ENCODE data around the gene RTL3.

Gene RTL3

GRCh38 chrX:78624962-78625909 lies 33.9 kb downstream of the RTL3 start:
- no peak for DNase-seq
- TF ChIP-seq, protein P1, sequence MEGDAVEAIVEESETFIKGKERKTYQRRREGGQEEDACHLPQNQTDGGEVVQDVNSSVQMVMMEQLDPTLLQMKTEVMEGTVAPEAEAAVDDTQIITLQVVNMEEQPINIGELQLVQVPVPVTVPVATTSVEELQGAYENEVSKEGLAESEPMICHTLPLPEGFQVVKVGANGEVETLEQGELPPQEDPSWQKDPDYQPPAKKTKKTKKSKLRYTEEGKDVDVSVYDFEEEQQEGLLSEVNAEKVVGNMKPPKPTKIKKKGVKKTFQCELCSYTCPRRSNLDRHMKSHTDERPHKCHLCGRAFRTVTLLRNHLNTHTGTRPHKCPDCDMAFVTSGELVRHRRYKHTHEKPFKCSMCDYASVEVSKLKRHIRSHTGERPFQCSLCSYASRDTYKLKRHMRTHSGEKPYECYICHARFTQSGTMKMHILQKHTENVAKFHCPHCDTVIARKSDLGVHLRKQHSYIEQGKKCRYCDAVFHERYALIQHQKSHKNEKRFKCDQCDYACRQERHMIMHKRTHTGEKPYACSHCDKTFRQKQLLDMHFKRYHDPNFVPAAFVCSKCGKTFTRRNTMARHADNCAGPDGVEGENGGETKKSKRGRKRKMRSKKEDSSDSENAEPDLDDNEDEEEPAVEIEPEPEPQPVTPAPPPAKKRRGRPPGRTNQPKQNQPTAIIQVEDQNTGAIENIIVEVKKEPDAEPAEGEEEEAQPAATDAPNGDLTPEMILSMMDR (IDR thresholded peaks at IDR 0.05) = no peak
- Mint-ChIP-seq H3K27ac (no peak overlapping the region), H3K9me3 (peaks cover 4% of the 10 kb centered on the region), H3K4me1 (no peaks in the 10 kb centered on the region), H3K36me3 (ENCODE audit: low read depth) (no peaks in the 10 kb centered on the region), H3K4me3 (no peak overlapping the region), H3K27me3 (ENCODE audit: low read depth, poor library complexity) (no peaks in the 10 kb centered on the region)

GRCh38 chrX:78624426-78624825 lies 34.7 kb downstream of the RTL3 start:
- TF ChIP-seq, protein P1 (IDR thresholded peaks at IDR 0.05) = no peak
- no peak overlapping the region for H3K27ac Mint-ChIP-seq
- peaks cover 4% of the 10 kb centered on the region for H3K9me3 Mint-ChIP-seq
- H3K27me3 Mint-ChIP-seq (ENCODE audit: low read depth, poor library complexity) = no peaks in the 10 kb centered on the region
- H3K4me3 Mint-ChIP-seq = no peak overlapping the region
- no peaks in the 10 kb centered on the region for H3K4me1 Mint-ChIP-seq
- no peak for DNase-seq
- H3K36me3 Mint-ChIP-seq (ENCODE audit: low read depth) = no peaks in the 10 kb centered on the region

DNA sequence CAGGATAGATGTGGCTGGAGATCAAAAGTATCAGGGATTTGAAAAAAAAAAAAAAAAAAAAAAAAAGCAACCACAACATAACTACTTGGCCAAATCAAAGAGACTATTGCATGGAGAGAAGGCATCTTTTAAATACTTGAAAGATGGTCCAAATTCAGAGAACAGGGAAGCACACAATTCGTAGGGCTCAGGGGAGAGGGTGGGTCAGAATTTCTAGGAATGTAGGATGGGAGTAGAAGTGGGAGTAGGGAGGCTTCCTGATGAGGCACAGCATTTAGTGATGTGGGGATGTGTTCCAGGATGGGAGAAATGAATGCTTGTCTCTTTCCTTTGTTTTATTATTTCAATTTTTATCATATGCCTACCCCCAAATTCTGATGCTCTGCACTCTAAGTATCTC lies 36.3 kb downstream of the RTL3 start:
- DNase-seq = no peak
- H3K27ac Mint-ChIP-seq = no peak overlapping the region
- TF ChIP-seq, protein P1 (IDR thresholded peaks at IDR 0.05) = no peak
- no peaks in the 10 kb centered on the region for H3K36me3 Mint-ChIP-seq (ENCODE audit: low read depth)
- H3K9me3 Mint-ChIP-seq = peaks cover 13% of the 10 kb centered on the region
- H3K4me3 Mint-ChIP-seq = no peak overlapping the region
- no peaks in the 10 kb centered on the region for H3K4me1 Mint-ChIP-seq
- no peaks in the 10 kb centered on the region for H3K27me3 Mint-ChIP-seq (ENCODE audit: low read depth, poor library complexity)

DNA sequence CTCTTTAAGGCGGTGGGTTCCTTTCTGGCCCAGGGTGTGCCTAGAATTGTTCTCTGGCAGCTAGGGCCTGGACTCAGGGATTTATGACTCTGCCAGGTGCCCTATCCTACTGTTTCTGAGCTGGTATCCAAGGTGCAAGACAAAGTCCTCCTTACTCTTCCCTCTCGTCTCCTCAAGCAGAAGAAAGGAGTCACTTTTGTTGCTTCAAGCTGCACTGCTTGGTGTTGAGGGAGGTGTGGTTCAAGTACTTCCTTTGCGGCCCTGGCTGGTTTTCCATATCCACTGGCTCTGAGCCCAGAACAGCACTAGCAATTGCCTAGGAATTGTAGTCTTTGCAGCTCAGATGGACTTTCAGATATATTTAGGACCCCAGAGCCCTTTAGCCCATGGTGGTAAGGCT lies 39.3 kb downstream of the RTL3 start:
- Mint-ChIP-seq H3K27me3 (ENCODE audit: low read depth, poor library complexity) (no peaks in the 10 kb centered on the region), H3K4me3 (no peak overlapping the region), H3K36me3 (ENCODE audit: low read depth) (no peaks in the 10 kb centered on the region), H3K4me1 (no peaks in the 10 kb centered on the region), H3K9me3 (peaks cover 16% of the 10 kb centered on the region), H3K27ac (no peak overlapping the region)
- no peak for DNase-seq
- TF ChIP-seq, protein P1 (IDR thresholded peaks at IDR 0.05) = no peak

GRCh38 chrX:78618987-78619386 lies 40.1 kb downstream of the RTL3 start:
- TF ChIP-seq, protein P1 (IDR thresholded peaks at IDR 0.05) = no peak
- Mint-ChIP-seq H3K4me1 (no peaks in the 10 kb centered on the region), H3K36me3 (ENCODE audit: low read depth) (no peaks in the 10 kb centered on the region), H3K9me3 (peaks cover 16% of the 10 kb centered on the region), H3K4me3 (no peak overlapping the region), H3K27me3 (ENCODE audit: low read depth, poor library complexity) (no peaks in the 10 kb centered on the region), H3K27ac (no peak overlapping the region)
- no peak for DNase-seq

DNA sequence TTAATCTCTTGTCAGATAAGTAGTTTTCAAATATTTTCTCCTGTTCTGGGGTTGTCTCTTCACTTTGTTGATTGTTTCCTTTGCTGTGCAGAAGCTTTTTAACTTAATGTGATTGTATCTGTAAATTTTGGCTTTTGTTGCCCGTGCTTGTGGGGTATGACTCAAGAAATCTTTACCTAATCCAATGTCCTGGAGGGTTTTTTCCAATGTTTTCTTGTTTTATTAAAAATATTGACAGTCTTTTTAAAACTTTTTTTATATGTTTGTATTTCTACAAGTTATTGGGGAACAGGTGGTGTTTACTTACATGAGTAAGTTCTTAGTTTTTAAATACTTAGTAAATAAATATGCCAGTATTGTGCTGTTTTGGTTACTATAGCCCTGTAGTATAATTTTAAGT lies 44.9 kb downstream of the RTL3 start:
- H3K27me3 Mint-ChIP-seq (ENCODE audit: low read depth, poor library complexity) = peaks cover 4% of the 10 kb centered on the region
- no peak overlapping the region for H3K27ac Mint-ChIP-seq
- TF ChIP-seq, protein P1 (IDR thresholded peaks at IDR 0.05) = no peak
- no peak for DNase-seq
- no peak overlapping the region for H3K4me3 Mint-ChIP-seq
- H3K36me3 Mint-ChIP-seq (ENCODE audit: low read depth) = no peaks in the 10 kb centered on the region
- no peaks in the 10 kb centered on the region for H3K4me1 Mint-ChIP-seq
- peaks cover 16% of the 10 kb centered on the region for H3K9me3 Mint-ChIP-seq

All from nephron progenitor cell (in vitro differentiated cells).